ENCODE measurements around the gene PJA2. TPM values are rescaled to one million over a fixed set of nuclear protein-coding genes. Genes with fewer than 3 reads are reported as not detected.

The PJA2 gene
- total RNA-seq, 4 donors from 2014 or later: 160 to 297 (median 181) TPM

DNA sequence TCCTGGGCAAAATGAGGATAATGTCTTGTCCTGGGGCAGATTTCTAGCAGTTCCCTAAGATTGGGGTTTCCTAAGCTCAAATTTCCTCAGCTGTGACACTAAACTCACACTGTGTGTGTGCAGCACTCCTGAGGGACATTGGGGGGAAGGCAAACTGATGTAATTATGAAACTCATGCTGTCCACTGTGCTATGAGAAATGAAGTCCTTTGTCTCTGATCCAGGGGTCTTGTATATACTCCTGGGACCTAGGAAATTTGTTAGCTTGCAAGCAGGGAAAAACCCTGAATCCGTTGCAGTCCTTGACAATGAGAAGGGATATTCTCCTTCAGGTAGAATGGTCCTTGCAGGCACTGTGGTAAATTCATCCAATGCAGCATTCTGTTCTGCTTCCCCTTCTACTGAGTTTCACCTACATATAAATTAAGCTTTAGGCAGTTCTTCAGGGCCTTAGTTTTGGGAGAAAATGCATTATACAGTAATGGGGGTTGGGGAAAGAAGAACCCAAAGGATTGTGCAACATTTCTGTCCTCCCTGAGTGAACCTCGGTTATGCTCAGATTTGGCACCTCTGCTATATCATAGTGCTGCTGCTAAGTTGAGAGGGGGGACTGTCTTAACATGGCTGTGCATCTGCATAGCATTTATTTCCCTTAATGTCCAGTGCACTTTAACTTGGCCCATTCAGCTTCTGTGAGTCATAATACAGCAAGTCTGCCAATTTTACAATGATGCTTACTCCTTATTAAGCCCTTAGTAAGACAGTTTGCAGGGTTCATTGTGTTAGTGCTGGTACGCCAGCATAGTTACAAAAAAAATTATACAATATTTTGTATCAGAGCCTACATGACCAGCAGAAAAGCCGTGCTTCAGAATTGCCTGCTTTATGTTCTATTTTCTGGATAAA, 80.2 kb downstream of the PJA2 start:
- H3K36me3 ChIP-seq: peaks cover 0 to 21% of the 10 kb centered on the region in 2 donors
- WGBS, 2 donors (ENCODE audit: low coverage in 1 of 2): 16 to 36% methylated on average over 3 to 4 of the region's 4 CpGs
- ATAC-seq: peak; percentile 72
- peak overlapping the region; percentile 64 to 83 (median 78) for H3K27ac ChIP-seq
- H3K4me1 ChIP-seq: peaks cover 13 to 57% (median 38%) of the 10 kb centered on the region in 3 donors
- H3K4me3 ChIP-seq: no peak overlapping the region
- TF ChIP-seq POLR2AphosphoS5 (IDR thresholded peaks at IDR 0.05) (peak; percentile 54), CTCF (IDR thresholded peaks at IDR 0.05) (no peak)
- no peaks in the 10 kb centered on the region for H3K9me3 ChIP-seq
- no peaks in the 10 kb centered on the region for H3K27me3 ChIP-seq

- WGBS, 2 donors (ENCODE audit: low coverage in 1 of 2): 29 to 55% methylated on average over 1 of the region's 1 CpG
- H3K4me1 ChIP-seq: peaks cover 13 to 64% (median 38%) of the 10 kb centered on the region in 3 donors
Observed at GRCh38 chr5:109328626-109329025, 81.1 kb downstream of the PJA2 start.

DNA sequence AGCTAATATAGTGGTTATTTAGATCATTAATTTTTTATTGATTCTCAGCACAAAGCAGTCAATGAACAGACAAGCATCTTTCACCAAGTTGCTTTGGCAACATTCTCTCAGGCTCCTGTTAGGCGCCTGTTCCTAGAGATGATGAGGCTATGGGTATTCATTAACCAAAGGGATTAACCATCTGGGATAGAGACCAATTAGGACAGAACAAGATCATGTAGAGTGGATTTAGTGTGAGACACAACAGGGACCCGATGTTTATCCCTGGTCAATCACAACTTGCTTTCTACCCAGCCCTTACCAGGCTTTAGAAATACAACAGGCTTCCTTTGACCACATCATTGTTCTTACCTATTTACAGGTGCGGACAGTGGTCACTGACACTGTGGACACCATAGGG, 82.2 kb downstream of the PJA2 start:
- Histone ChIP-seq H3K27ac (peak overlapping the region; percentile 79 to 91 (median 82)), H3K4me1 (peaks cover 13 to 70% (median 38%) of the 10 kb centered on the region in 3 donors), H3K9me3 (no peaks in the 10 kb centered on the region), H3K27me3 (no peaks in the 10 kb centered on the region), H3K4me3 (peak overlapping the region in 1 of 2 donors; percentile 13), H3K36me3 (peaks cover 0 to 8% of the 10 kb centered on the region in 2 donors)
- WGBS, 2 donors (ENCODE audit: low coverage in 1 of 2): 54 to 93% methylated on average over 3 of the region's 3 CpGs
- no peak for ATAC-seq
- no peak for TF ChIP-seq POLR2A (IDR thresholded peaks at IDR 0.05)
- TF ChIP-seq POLR2AphosphoS5 (IDR thresholded peaks at IDR 0.05): no peak
- no peak for TF ChIP-seq CTCF (IDR thresholded peaks at IDR 0.05)
- TF ChIP-seq EP300 (IDR thresholded peaks at IDR 0.05): no peak

More at GRCh38 chr5:109328626-109329025, 81.1 kb downstream of the PJA2 start:
- H3K27ac ChIP-seq: peak overlapping the region; percentile 50 to 83 (median 78)
- no peak for TF ChIP-seq POLR2AphosphoS5 (IDR thresholded peaks at IDR 0.05)
- TF ChIP-seq EP300 (IDR thresholded peaks at IDR 0.05): no peak
- no peak for TF ChIP-seq CTCF (IDR thresholded peaks at IDR 0.05)
- TF ChIP-seq POLR2A (IDR thresholded peaks at IDR 0.05): no peak
- peaks cover 0 to 15% of the 10 kb centered on the region in 2 donors for H3K36me3 ChIP-seq
- no peaks in the 10 kb centered on the region for H3K27me3 ChIP-seq
- H3K4me3 ChIP-seq: no peak overlapping the region
- H3K9me3 ChIP-seq: no peaks in the 10 kb centered on the region
- no peak for ATAC-seq

DNA sequence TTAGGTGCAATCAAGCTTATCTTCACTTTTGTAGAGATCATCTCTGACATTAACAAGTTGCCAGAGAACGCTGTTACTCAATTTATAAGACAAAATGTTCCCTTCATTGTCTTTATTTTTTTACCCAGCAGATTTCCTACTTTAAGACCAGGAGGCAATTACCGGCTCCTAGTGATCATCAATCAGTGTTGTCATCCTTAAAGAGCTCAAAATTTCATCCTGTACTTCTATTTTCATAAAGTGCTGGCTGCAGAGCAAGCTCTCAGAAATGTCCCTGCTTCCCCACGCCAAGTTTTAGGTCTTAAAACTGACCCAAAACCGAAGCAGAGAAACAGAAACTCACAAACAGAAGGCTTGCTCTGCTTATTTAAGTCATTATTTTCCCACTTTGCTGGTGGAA, 82.9 kb downstream of the PJA2 start:
- Histone ChIP-seq H3K27ac (peak overlapping the region; percentile 79 to 91 (median 82)), H3K36me3 (peaks cover 0 to 8% of the 10 kb centered on the region in 2 donors), H3K4me3 (peak overlapping the region; percentile 13), H3K27me3 (no peaks in the 10 kb centered on the region), H3K9me3 (no peaks in the 10 kb centered on the region), H3K4me1 (peaks cover 13 to 70% (median 38%) of the 10 kb centered on the region in 3 donors)
- TF ChIP-seq CTCF (IDR thresholded peaks at IDR 0.05) (no peak), POLR2AphosphoS5 (IDR thresholded peaks at IDR 0.05) (peak; percentile 79), POLR2A (IDR thresholded peaks at IDR 0.05) (no peak), EP300 (IDR thresholded peaks at IDR 0.05) (no peak)
- ATAC-seq: peak; percentile 75
- 10 to 16% methylated on average over 3 to 4 of the region's 4 CpGs for WGBS, 2 donors (ENCODE audit: low coverage in 1 of 2)

Data from gastroesophageal sphincter (tissue), 4 donors.